Measurements from ENCODE around the gene TSHZ3. TPM values are rescaled to one million over a fixed set of nuclear protein-coding genes. Genes with fewer than 3 reads are reported as not detected.

TSHZ3 gene
- polyA plus RNA-seq, 1 donor from 2014 or later, result 2.4 TPM

DNA sequence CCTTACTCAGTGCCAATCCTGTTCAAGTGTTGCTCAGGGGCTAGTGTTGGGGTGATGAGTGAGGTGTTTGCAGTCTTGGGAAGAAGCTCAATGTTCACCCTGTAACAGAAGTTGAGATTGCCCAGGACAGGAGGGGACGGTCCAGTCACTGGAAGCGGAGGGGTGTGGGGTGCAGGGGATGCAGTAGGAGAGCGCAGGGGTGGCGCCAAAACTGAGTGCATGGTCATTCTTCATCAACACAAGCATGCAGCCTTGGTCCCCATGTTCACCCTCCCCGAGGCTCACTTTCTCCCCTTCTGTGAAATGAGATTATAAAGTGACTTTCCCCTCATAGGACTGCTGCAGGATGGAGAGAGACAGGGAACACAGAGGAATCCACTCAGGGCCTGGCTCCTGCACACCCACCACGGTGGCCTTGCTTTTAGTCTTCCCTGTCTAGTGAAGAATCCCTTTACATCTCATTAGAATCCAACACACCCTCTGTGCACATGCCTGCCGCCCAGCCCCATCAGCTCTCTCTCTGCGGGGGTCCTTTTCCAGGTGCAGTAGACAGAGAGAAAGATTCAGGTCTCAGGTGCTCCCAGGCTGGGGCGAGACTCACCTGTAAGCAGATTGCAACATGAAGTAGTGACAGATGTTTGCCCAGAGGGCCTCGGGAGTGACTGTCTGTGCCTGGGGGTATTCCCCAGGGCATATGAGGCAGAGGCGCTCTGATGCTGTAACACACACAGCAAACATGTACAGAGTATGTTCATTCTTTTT lies 93.2 kb downstream of the TSHZ3 start:
- Histone ChIP-seq H3K27ac (ENCODE audit: low read length) (no peak overlapping the region), H3K4me3 (ENCODE audit: low read length) (no peak overlapping the region), H3K9me3 (ENCODE audit: low read length) (no peaks in the 10 kb centered on the region), H3K27me3 (ENCODE audit: insufficient read depth, low read depth, low read length) (no peaks in the 10 kb centered on the region), H3K9ac (ENCODE audit: low read length) (no peak overlapping the region), H3K79me2 (replicated peaks; ENCODE audit: insufficient read depth, low read length) (no peaks in the 10 kb centered on the region), H3F3A (ENCODE audit: insufficient read depth, low read length, poor library complexity, severe bottlenecking) (no peaks in the 10 kb centered on the region), H3K4me2 (ENCODE audit: low read length) (no peak overlapping the region), H3K36me3 (ENCODE audit: insufficient read depth, low read length) (no peaks in the 10 kb centered on the region), H4K20me1 (ENCODE audit: insufficient read depth) (no peaks in the 10 kb centered on the region), H2AFZ (ENCODE audit: low read depth, low read length) (no peak overlapping the region), H3K9me2 (ENCODE audit: insufficient read depth, low read length) (no peaks in the 10 kb centered on the region)
- TF ChIP-seq EZH2 (IDR thresholded peaks at IDR 0.05; ENCODE audit: borderline replicate concordance, insufficient read depth, low read length, poor library complexity, severe bottlenecking) (no peak), TAF1 (IDR thresholded peaks at IDR 0.05; ENCODE audit: low read depth) (no peak), SMC3 (conservative IDR thresholded peaks at IDR 0.05; ENCODE audit: poor library complexity) (no peak), RAD21 (conservative IDR thresholded peaks at IDR 0.05) (no peak), EP300 (conservative IDR thresholded peaks at IDR 0.05; ENCODE audit: poor library complexity, severe bottlenecking) (no peak), MXI1 (conservative IDR thresholded peaks at IDR 0.05; ENCODE audit: poor library complexity, severe bottlenecking) (no peak), POLR2AphosphoS5 (IDR thresholded peaks at IDR 0.05) (no peak)
- TF ChIP-seq, protein P1, sequence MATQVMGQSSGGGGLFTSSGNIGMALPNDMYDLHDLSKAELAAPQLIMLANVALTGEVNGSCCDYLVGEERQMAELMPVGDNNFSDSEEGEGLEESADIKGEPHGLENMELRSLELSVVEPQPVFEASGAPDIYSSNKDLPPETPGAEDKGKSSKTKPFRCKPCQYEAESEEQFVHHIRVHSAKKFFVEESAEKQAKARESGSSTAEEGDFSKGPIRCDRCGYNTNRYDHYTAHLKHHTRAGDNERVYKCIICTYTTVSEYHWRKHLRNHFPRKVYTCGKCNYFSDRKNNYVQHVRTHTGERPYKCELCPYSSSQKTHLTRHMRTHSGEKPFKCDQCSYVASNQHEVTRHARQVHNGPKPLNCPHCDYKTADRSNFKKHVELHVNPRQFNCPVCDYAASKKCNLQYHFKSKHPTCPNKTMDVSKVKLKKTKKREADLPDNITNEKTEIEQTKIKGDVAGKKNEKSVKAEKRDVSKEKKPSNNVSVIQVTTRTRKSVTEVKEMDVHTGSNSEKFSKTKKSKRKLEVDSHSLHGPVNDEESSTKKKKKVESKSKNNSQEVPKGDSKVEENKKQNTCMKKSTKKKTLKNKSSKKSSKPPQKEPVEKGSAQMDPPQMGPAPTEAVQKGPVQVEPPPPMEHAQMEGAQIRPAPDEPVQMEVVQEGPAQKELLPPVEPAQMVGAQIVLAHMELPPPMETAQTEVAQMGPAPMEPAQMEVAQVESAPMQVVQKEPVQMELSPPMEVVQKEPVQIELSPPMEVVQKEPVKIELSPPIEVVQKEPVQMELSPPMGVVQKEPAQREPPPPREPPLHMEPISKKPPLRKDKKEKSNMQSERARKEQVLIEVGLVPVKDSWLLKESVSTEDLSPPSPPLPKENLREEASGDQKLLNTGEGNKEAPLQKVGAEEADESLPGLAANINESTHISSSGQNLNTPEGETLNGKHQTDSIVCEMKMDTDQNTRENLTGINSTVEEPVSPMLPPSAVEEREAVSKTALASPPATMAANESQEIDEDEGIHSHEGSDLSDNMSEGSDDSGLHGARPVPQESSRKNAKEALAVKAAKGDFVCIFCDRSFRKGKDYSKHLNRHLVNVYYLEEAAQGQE (IDR thresholded peaks at IDR 0.05; ENCODE audit: borderline replicate concordance), result no peak
- TF ChIP-seq, protein P2, sequence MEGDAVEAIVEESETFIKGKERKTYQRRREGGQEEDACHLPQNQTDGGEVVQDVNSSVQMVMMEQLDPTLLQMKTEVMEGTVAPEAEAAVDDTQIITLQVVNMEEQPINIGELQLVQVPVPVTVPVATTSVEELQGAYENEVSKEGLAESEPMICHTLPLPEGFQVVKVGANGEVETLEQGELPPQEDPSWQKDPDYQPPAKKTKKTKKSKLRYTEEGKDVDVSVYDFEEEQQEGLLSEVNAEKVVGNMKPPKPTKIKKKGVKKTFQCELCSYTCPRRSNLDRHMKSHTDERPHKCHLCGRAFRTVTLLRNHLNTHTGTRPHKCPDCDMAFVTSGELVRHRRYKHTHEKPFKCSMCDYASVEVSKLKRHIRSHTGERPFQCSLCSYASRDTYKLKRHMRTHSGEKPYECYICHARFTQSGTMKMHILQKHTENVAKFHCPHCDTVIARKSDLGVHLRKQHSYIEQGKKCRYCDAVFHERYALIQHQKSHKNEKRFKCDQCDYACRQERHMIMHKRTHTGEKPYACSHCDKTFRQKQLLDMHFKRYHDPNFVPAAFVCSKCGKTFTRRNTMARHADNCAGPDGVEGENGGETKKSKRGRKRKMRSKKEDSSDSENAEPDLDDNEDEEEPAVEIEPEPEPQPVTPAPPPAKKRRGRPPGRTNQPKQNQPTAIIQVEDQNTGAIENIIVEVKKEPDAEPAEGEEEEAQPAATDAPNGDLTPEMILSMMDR (IDR thresholded peaks at IDR 0.05; ENCODE audit: poor library complexity, severe bottlenecking), result no peak

DNA sequence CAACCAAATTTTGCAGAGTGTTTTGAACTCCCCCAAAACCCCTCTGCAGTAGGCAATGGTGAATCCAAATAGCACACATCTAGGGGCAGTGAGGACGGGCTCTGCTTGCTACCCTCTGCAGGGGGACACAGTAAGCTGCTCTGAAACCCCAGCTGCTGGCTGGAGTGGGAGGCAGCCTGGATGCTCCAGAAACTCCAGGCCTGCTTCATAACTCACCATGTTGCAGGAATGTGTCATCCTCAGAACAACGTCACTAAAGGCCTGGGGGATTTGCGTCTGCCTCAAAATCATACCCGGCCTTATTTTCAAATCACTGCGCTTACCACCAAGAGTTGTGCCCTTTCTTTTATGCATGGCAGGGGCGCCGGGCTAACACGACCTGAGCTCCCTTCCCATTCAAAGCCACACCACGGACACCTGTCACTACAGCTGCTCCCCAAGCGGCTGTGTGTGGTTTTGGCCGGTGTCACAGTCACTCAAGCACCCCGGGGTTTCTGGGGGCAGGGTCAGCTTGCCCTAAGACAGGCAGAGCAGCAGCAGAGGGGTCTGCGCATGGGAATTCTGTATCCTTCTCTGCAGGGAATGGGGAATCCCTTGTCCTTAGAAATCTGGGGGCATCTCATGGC lies 93.9 kb downstream of the TSHZ3 start:
- Histone ChIP-seq H3K36me3 (ENCODE audit: insufficient read depth, low read length) (no peaks in the 10 kb centered on the region), H3K79me2 (replicated peaks; ENCODE audit: insufficient read depth, low read length) (no peaks in the 10 kb centered on the region), H3K9me2 (ENCODE audit: insufficient read depth, low read length) (no peaks in the 10 kb centered on the region), H3K4me3 (ENCODE audit: low read length) (no peak overlapping the region), H3K27me3 (ENCODE audit: insufficient read depth, low read depth, low read length) (no peaks in the 10 kb centered on the region), H3K9ac (ENCODE audit: low read length) (no peak overlapping the region), H3K4me2 (ENCODE audit: low read length) (no peak overlapping the region), H4K20me1 (ENCODE audit: insufficient read depth) (no peaks in the 10 kb centered on the region), H2AFZ (ENCODE audit: low read depth, low read length) (no peak overlapping the region), H3K9me3 (ENCODE audit: low read length) (no peaks in the 10 kb centered on the region), H3K27ac (ENCODE audit: low read length) (no peak overlapping the region), H3F3A (ENCODE audit: insufficient read depth, low read length, poor library complexity, severe bottlenecking) (no peaks in the 10 kb centered on the region)
- TF ChIP-seq SMC3 (conservative IDR thresholded peaks at IDR 0.05; ENCODE audit: poor library complexity) (no peak), POLR2AphosphoS5 (IDR thresholded peaks at IDR 0.05) (no peak), EZH2 (IDR thresholded peaks at IDR 0.05; ENCODE audit: borderline replicate concordance, insufficient read depth, low read length, poor library complexity, severe bottlenecking) (no peak), EP300 (conservative IDR thresholded peaks at IDR 0.05; ENCODE audit: poor library complexity, severe bottlenecking) (no peak), MXI1 (conservative IDR thresholded peaks at IDR 0.05; ENCODE audit: poor library complexity, severe bottlenecking) (no peak), TAF1 (IDR thresholded peaks at IDR 0.05; ENCODE audit: low read depth) (no peak), RAD21 (conservative IDR thresholded peaks at IDR 0.05) (no peak)
- TF ChIP-seq, protein P2 (IDR thresholded peaks at IDR 0.05; ENCODE audit: poor library complexity, severe bottlenecking), result no peak
- TF ChIP-seq, protein P1 (IDR thresholded peaks at IDR 0.05; ENCODE audit: borderline replicate concordance), result no peak
